ENCODE results near the gene CCR8.
"Not testable (repeated sequence)": the region's sequence is repeated elsewhere in the genome, so short reads cannot be mapped to it uniquely, and the experiment has no call there.

Gene CCR8

DNA sequence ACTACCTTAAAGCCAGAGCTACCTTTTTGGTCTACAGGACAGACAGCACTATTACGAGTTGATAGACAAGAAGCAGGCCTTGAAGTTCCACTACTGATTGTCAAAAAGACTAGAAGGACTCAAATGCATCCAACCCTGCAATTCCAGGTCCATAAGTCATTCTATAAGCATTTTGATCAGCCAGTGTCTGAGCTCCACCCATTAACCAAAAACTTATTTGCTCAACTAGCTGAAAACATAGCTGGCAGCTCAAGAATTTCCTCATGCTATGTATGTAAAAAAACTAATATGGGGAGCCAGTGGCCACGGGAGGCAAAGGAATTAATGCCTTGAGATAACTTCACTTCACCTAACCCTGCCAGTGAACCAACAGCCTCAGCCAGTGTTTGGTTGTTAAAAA, 21.6 kb downstream of the CCR8 start:
- not testable (repeated sequence) for FAIRE-seq

DNA sequence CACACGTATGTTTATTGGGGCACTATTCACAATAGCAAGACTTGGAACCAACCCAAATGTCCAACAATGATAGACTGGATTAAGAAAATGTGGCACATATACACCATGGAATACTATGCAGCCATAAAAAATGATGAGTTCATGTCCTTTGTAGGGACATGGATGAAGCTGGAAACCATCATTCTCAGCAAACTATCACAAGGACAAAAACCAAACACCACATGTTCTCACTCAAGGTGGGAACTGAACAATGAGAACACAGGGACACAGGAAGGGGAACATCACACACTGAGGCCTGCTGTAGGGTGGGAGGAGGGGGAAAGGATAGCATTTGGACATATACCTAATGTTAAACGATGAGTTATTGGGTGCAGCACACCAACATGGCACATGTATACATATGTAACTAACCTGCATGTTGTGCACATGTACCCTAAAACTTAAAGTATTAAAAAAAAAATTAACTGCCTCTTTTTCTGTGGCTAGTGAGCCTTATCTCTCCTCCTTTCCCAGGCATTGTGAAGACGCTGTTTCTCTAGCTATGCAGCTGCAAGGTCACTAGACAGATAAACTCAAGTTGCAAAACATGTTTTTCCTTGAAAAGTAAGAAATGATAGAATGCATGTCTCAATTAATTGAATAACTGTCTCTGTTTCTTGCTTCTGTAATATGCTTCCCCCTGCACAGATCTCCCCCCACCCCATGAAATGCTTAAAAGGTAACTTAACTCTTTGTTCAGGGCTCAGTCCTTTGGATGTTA, 23.8 kb downstream of the CCR8 start:
- not testable (repeated sequence) for FAIRE-seq

DNA sequence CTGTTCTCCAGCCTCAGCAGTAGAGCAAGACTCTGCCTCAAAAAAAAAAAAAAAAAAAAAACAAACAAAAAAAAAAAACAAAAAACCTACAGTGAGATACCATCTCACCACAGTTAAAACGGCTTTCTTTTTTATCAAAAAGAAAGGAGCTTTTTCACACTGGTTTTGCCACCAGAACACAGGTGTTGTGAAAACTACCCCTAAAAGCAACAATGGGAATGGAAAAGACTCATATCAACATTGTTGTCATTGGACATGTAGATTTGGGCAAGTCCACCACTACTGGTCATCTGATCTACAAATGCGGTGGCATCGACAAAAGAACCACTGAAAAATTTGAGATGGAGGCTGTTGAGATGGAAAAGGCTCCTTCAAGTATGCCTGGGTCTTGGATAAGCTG, 28.8 kb downstream of the CCR8 start:
- FAIRE-seq: no peak

DNA sequence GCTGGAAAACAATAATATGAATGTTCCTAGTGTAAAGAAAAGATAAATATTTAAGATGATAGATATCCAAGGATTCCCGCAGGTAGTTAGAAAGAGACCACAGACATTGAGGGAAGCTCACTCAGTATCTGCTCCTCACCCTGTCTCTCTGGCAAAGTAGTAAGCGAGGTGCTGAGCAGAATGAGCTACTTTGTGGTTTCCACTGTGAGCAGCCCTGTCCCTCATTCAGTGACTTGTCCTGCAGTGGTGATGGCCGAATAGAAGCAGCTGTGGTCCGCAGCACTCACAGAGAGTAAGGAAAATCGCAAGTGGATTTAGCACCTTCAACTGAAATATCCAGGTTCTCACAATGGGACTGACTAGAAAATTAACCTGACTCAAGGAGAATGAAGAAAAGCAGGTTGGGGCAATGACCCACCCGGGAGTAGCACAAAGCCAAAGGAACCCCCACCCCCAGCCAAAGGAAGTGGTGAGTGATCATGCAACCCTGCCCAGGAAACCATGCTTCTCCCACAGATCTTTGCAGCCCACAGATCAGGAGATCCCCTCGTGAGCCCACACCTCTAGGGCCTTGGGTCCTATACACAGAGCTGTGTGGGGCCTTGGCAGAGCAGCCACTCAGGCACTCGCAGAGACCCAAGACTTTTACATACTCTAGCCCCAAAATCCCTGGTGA, 31.9 kb downstream of the CCR8 start:
- FAIRE-seq: no peak

DNA sequence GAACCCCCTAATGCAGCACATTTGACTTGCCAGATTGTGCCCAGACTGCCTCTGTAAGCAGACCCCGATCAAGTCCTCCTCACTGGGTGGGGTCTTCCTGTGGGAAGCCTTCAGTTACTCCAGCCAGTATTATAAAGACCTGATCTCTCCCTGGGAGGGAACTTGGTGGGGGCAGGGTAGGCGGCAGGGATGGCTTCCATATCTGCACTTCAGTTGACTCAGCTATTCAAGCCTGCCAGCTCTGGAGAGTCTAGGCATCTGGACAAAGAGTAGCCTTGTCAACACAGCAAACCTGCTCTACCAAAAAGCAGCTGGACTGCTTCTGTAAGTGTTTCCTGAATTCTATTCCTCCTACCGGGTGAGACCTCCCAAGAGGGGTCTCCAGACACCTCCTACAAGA, 32.7 kb downstream of the CCR8 start:
- no peak for FAIRE-seq

DNA sequence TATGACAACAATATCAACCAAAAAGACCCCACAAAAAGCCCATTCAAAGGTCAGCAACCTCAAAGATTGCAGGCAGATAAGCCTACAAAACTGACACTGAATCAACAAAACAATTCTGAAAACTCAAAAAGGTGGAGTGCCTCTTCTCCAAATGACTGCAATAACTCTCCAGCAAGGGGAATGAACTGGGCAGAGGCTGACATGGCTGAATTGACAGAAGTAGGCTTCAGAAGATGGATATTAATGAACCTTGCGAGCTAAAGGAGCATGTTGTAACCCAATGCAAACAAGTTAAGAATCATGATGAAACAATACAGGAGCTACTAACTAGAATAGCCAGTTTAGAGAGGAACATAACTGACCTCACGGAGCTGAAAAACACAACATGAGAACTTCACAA, 33.3 kb downstream of the CCR8 start:
- no peak for FAIRE-seq

DNA sequence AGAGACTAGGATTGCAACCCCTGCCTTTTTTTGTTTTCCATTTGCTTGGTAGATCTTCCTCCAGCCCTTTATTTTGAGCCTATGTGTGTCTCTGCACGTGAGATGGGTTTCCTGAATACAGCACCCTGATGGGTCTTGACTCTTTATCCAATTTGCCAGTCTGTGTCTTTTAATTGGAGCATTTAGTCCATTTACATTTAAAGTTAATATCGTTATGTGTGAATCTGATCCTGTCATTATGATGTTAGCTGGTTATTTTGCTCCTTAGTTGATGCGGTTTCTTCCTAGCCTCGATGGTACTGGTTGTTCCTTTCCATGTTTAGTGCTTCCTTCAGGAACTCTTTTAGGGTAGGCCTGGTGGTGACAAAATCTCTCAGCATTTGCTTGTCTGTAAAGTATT, 40.9 kb downstream of the CCR8 start:
- not testable (repeated sequence) for FAIRE-seq

DNA sequence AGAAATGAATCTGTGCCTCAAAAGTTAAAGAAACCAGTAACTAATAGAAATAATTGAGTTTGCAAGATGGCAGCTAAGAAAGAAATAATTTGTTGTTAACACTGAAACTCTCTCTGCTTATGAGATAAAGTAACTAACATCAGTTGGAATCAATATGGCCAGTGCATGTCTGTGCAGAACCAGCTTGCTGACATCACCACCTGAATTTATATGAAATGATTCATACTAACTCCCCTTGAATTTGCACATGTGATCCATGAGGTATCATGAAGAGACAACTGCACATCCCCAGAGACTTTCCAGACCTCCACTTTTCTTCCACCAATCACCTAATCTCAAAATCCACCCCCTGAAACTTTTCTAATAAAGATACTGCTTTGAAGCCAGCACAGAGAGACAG, 43.3 kb downstream of the CCR8 start:
- FAIRE-seq: no peak

DNA sequence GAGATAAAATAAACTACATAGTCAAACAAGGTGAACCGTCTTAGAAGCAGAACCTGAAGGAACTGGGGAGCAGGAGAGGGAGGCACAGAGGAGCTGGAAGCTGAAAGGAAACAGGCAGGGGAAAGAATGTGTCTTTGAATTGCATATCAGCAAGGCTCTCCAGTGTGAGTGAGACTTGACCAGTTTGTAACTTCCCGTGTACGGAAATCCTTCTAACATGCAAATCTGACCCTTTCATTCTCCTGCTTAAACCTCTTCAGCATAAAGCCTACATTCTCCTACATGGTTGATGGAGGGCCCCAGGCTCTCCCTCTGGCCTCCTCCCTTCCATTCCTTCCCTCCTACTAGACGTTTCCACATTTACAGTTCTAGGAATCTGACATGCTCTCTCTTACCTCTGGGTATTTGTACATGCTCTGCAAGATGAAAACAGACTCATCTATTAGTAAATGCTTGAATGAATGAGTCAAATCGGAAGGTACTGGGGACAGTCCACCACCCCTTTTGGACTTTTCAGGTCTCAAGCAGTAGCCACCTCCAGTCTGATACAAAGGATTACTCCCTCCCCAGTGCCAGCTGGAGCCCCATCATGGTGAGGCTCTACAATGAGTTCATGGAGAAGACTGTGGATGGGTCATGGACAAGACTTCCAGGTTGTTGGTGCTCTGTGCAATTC, 47.6 kb downstream of the CCR8 start:
- no peak for FAIRE-seq

DNA sequence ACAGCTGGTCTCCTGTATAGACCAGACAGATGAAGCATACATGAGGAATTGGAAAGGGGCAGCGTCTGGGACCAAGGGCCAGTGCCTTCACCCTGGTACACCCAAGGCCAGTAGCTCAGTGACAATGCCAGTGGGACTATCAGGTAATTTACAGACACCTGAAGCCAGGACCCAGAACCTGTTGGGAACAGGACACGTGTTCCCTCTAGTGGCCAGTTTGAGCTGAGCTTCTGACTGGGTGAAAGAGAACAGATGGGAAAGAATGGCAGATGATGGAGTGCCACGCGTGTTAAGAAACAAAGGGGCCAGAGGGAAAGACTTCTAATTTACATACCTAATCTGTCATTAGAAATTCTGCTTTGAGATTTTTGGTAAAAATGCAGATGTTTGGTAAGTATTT, 48.6 kb downstream of the CCR8 start:
- no peak for FAIRE-seq

DNA sequence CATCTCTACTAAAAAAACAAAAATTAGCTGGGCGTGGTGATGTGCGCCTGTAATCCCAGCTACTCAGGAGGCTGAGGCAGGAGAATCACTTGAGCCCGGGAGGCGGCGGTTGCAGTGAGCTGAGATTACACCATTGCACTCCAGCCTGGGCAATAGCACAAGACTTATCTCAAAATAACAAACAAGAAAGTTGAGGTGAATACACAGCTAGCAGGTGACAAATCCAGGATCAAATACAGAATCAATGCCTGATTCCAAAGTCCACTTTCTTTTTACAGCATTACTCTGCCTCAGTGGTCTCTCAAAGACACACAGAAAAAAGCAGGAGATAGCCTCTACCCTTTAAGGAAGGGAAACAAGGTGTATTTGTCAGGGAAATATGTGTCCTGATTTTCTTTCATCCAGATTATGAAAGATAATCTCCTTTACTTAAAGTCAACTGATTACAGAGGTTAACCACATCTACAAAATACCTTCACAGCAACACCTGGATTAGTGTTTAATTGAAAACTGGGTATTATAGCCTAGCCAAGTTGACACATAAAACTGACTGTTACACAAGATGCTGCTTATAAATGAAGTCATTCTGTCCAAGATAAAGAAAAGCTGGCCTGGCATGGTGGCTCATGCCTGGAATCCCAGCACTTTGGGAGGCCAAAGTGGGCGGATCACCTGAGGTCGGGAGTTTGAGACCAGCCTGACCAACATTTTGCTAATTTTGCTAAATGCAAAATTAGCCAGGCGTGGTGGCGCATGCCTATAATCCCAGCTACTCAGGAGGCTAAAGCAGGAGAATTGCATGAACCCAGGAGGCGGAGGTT, 49.7 kb downstream of the CCR8 start:
- no peak for FAIRE-seq

DNA sequence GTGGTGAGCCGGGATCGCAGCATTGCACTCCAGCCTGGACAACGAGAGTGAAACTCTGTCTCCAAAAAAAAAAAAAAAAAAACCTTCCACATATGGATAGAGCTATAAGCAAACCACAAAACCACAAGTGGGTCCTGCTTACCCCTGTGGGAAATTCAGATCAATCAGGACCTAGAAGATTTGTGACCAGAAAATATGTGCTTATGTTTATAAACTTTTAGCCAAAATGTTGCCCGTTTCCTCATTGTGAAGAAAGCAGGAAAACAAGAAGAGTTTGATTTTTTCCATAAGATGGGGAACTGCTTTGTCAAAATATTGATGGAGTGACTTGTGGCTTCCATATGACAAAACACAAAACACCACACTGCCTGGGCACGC, 50.3 kb downstream of the CCR8 start:
- no peak for FAIRE-seq

DNA sequence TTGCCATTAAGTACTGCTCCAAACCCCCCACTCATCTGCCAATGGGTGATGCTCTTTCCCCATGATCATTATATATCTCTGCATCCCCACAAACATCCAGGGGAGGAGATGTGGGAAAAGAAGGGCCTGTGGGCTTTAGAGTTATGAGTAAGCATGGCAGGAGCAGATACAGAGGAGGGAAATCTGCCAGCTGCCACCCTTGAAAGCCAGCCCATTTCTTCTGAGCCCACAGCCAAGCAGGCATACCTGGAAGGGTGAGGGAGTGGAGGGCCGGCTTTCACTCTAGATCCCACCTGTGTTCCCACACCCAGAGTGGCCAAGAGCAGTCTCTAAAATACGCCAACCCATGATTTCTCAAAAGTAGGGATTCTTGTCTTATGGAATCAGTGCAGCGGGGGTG, 51.9 kb downstream of the CCR8 start:
- FAIRE-seq: no peak
